WTC11 (cell line): ENCODE results near the gene SLC24A3. TPM values are rescaled to one million over a fixed set of nuclear protein-coding genes. Genes with fewer than 3 reads are reported as not detected.

Source experiments
- ATAC-seq: fragments of 200-7000 bp; cut with Tn5 transposase; 2 replicates; pipeline ENCODE4 v1.10.0; 2021; ENCODE audit warnings: mild to moderate bottlenecking, moderate library complexity
- CTCF ChIA-PET: fragments of 300-600 bp; sonication (Branson Sonifier 250); formaldehyde crosslinking; loops from one replicate; lab custom pipeline; 2021; ENCODE audit warnings: antibody characterized with exemption; lab: Charles Lee
- POLR2A ChIA-PET: fragments of 350-600 bp; sonication (Branson Sonifier 250); formaldehyde crosslinking; loops from one replicate; lab custom pipeline; 2021; ENCODE audit warnings: antibody characterized with exemption; lab: Charles Lee
- DNase-seq: peaks from one replicate; pipeline ENCODE4 v3.0.0; 2021; ENCODE audit warnings: low spot score
- H3K27ac Mint-ChIP-seq: 2 replicates; pipeline ENCODE4 v1.8.0; 2021; ENCODE audit warnings: mixed read lengths
- H3K27me3 Mint-ChIP-seq: 2 replicates; pipeline ENCODE4 v1.8.0; 2021; ENCODE audit warnings: low read depth, mild to moderate bottlenecking, moderate library complexity, mixed read lengths
- H3K36me3 Mint-ChIP-seq: 2 replicates; pipeline ENCODE4 v1.8.0; 2021; ENCODE audit warnings: mixed read lengths
- H3K4me1 Mint-ChIP-seq: 2 replicates; pipeline ENCODE4 v1.8.0; 2022; ENCODE audit warnings: mixed read lengths
- H3K4me3 Mint-ChIP-seq: 2 replicates; pipeline ENCODE4 v1.8.0; 2021; ENCODE audit warnings: mild to moderate bottlenecking, moderate library complexity, mixed read lengths
- H3K9me3 Mint-ChIP-seq: 2 replicates; pipeline ENCODE4 v1.8.0; 2021; ENCODE audit warnings: mixed read lengths
- ELF4 ChIP-seq: sonication (generic); formaldehyde crosslinking; IDR thresholded peaks from 2 replicates; pipeline ENCODE4 v1.8.1; 2022; ENCODE audit warnings: low read depth, mild to moderate bottlenecking, moderate library complexity, missing genetic modification reagents
- HMGA2 ChIP-seq: fragments of 250-450 bp; sonication (Bioruptor Pico); IDR thresholded peaks from 2 replicates; pipeline ENCODE4 v1.4.0; 2021; ENCODE audit warnings: mild to moderate bottlenecking, moderate library complexity
- JAZF1 ChIP-seq: fragments of 250-450 bp; sonication (Bioruptor Pico); IDR thresholded peaks from 2 replicates; pipeline ENCODE4 v1.9.0; 2021; ENCODE audit warnings: moderate library complexity, mild to moderate bottlenecking, inconsistent platforms
- MXD4 ChIP-seq: fragments of 250-450 bp; sonication (Bioruptor Pico); IDR thresholded peaks from 2 replicates; pipeline ENCODE4 v1.8.0; 2021; ENCODE audit warnings: mild to moderate bottlenecking, moderate library complexity, borderline replicate concordance
- NFE2L1 ChIP-seq: sonication (generic); formaldehyde crosslinking; IDR thresholded peaks from 2 replicates; pipeline ENCODE4 v1.8.1; 2023; ENCODE audit warnings: missing genetic modification reagents
- NR3C1 ChIP-seq: sonication (generic); formaldehyde crosslinking; conservative IDR thresholded peaks from 2 replicates; pipeline ENCODE4 v1.8.1; 2023; ENCODE audit warnings: low read depth, mild to moderate bottlenecking, missing genetic modification reagents
- RORB ChIP-seq: fragments of 250-450 bp; sonication (Bioruptor Pico); IDR thresholded peaks from 2 replicates; pipeline ENCODE4 v1.9.0; 2021; ENCODE audit warnings: mild to moderate bottlenecking
- SOX15 ChIP-seq: fragments of 250-450 bp; sonication (Bioruptor Pico); IDR thresholded peaks from 2 replicates; pipeline ENCODE4 v1.9.0; 2021; ENCODE audit warnings: mild to moderate bottlenecking
- TEAD4 ChIP-seq: sonication (generic); formaldehyde crosslinking; IDR thresholded peaks from 2 replicates; pipeline ENCODE4 v1.8.0; 2022; ENCODE audit warnings: mild to moderate bottlenecking, missing genetic modification reagents
- ZNF138 ChIP-seq: sonication (generic); formaldehyde crosslinking; conservative IDR thresholded peaks from 2 replicates; pipeline ENCODE4 v1.8.1; 2022; ENCODE audit warnings: mild to moderate bottlenecking, moderate library complexity, missing genetic modification reagents
- ZNF219 ChIP-seq: sonication (generic); formaldehyde crosslinking; IDR thresholded peaks from 2 replicates; pipeline ENCODE4 v1.8.0; 2023; ENCODE audit warnings: missing genetic modification reagents, mild to moderate bottlenecking, borderline replicate concordance
- ZNF232 ChIP-seq: sonication (generic); formaldehyde crosslinking; IDR thresholded peaks from 2 replicates; pipeline ENCODE4 v1.8.0; 2022; ENCODE audit warnings: mild to moderate bottlenecking, missing genetic modification reagents
- total RNA-seq: library from RNA; stranded (reverse); gene quantifications from 3 replicates; pipeline ENCODE4 v1.2.3, GENCODE V29; 2021
- TF ChIP-seq, protein P1 (sequence below): fragments of 250-450 bp; sonication (Bioruptor Pico); IDR thresholded peaks from 2 replicates; pipeline ENCODE4 v1.9.0; 2021; ENCODE audit warnings: mild to moderate bottlenecking
- TF ChIP-seq, protein P2 (sequence below): sonication (generic); formaldehyde crosslinking; IDR thresholded peaks from 2 replicates; pipeline ENCODE4 v1.8.1; 2023; ENCODE audit warnings: mild to moderate bottlenecking, moderate library complexity, missing genetic modification reagents
- TF ChIP-seq, protein P3 (sequence below): sonication (generic); formaldehyde crosslinking; conservative IDR thresholded peaks from 2 replicates; pipeline ENCODE4 v1.8.1; 2022; ENCODE audit warnings: mild to moderate bottlenecking, missing genetic modification reagents
- TF ChIP-seq, protein P4 (sequence below): fragments of 250-450 bp; sonication (Bioruptor Pico); IDR thresholded peaks from 2 replicates; pipeline ENCODE4 v1.9.0; 2021; ENCODE audit warnings: mild to moderate bottlenecking
- TF ChIP-seq, protein P5 (sequence below): sonication (generic); formaldehyde crosslinking; IDR thresholded peaks from 2 replicates; pipeline ENCODE4 v1.8.1; 2023; ENCODE audit warnings: mild to moderate bottlenecking, missing genetic modification reagents
- TF ChIP-seq, protein P6 (sequence below): fragments of 250-450 bp; sonication (Bioruptor Pico); conservative IDR thresholded peaks from 2 replicates; pipeline ENCODE4 v1.9.0; 2021; ENCODE audit warnings: mild to moderate bottlenecking
- TF ChIP-seq, protein P7 (sequence below): sonication (generic); formaldehyde crosslinking; IDR thresholded peaks from 2 replicates; pipeline ENCODE4 v1.8.1; 2022; ENCODE audit warnings: low read depth, missing genetic modification reagents, borderline replicate concordance
- TF ChIP-seq, protein P8 (sequence below): sonication (generic); formaldehyde crosslinking; IDR thresholded peaks from 2 replicates; pipeline ENCODE4 v1.8.1; 2023; ENCODE audit warnings: mild to moderate bottlenecking, missing genetic modification reagents, moderate library complexity
- TF ChIP-seq, protein P9 (sequence below): fragments of 250-450 bp; sonication (Bioruptor Pico); IDR thresholded peaks from 2 replicates; pipeline ENCODE4 v1.9.0; 2021; ENCODE audit warnings: moderate library complexity, mild to moderate bottlenecking, inconsistent platforms, borderline replicate concordance

Gene SLC24A3
- total RNA-seq, 1 experiment from 2014 or later: 5.7 TPM

DNA sequence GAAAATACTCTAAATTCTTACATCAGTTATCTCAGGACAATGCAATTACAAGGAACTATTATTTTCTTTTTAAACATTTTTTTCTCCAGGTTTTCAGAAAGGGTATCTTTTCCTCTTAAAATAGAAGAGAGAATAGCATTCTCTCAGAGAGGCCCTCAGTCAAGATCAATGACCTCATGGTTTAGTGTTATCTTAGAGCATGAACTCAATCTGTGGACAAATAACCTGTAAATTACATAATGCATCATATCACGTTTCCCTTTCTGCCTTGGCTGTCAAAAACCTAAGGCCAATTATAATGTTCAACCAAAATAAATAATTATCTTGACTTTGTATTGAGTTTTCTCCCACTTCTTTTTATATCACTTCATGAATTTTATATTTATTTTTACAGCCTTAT lies 202.2 kb downstream of the SLC24A3 start:
- no peak for ATAC-seq
- CTCF ChIA-PET: no interaction called here
- Mint-ChIP-seq H3K27ac (no peak overlapping the region), H3K4me1 (peaks cover 18% of the 10 kb centered on the region), H3K27me3 (no peaks in the 10 kb centered on the region), H3K4me3 (no peak overlapping the region), H3K9me3 (peaks cover 20% of the 10 kb centered on the region), H3K36me3 (no peaks in the 10 kb centered on the region; the same call in 1 of the 2 replicates)
- POLR2A ChIA-PET: no interaction called here
- TF ChIP-seq RORB (CRISPR knock-in tag) (no peak), NR3C1 (CRISPR knock-in tag) (no peak), MXD4 (CRISPR knock-in tag) (no peak), NFE2L1 (no peak), JAZF1 (CRISPR knock-in tag) (no peak), HMGA2 (no peak), ELF4 (CRISPR knock-in tag) (no peak), ZNF219 (CRISPR knock-in tag) (no peak), ZNF232 (CRISPR knock-in tag) (no peak)
- TF ChIP-seq, protein P1, sequence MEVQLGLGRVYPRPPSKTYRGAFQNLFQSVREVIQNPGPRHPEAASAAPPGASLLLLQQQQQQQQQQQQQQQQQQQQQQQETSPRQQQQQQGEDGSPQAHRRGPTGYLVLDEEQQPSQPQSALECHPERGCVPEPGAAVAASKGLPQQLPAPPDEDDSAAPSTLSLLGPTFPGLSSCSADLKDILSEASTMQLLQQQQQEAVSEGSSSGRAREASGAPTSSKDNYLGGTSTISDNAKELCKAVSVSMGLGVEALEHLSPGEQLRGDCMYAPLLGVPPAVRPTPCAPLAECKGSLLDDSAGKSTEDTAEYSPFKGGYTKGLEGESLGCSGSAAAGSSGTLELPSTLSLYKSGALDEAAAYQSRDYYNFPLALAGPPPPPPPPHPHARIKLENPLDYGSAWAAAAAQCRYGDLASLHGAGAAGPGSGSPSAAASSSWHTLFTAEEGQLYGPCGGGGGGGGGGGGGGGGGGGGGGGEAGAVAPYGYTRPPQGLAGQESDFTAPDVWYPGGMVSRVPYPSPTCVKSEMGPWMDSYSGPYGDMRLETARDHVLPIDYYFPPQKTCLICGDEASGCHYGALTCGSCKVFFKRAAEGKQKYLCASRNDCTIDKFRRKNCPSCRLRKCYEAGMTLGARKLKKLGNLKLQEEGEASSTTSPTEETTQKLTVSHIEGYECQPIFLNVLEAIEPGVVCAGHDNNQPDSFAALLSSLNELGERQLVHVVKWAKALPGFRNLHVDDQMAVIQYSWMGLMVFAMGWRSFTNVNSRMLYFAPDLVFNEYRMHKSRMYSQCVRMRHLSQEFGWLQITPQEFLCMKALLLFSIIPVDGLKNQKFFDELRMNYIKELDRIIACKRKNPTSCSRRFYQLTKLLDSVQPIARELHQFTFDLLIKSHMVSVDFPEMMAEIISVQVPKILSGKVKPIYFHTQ (CRISPR knock-in tag): no peak
- TF ChIP-seq, protein P2, sequence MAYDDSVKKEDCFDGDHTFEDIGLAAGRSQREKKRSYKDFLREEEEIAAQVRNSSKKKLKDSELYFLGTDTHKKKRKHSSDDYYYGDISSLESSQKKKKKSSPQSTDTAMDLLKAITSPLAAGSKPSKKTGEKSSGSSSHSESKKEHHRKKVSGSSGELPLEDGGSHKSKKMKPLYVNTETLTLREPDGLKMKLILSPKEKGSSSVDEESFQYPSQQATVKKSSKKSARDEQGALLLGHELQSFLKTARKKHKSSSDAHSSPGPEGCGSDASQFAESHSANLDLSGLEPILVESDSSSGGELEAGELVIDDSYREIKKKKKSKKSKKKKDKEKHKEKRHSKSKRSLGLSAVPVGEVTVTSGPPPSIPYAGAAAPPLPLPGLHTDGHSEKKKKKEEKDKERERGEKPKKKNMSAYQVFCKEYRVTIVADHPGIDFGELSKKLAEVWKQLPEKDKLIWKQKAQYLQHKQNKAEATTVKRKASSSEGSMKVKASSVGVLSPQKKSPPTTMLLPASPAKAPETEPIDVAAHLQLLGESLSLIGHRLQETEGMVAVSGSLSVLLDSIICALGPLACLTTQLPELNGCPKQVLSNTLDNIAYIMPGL (CRISPR knock-in tag): no peak
- TF ChIP-seq, protein P3, sequence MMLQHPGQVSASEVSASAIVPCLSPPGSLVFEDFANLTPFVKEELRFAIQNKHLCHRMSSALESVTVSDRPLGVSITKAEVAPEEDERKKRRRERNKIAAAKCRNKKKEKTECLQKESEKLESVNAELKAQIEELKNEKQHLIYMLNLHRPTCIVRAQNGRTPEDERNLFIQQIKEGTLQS (CRISPR knock-in tag): no peak
- TF ChIP-seq, protein P4, sequence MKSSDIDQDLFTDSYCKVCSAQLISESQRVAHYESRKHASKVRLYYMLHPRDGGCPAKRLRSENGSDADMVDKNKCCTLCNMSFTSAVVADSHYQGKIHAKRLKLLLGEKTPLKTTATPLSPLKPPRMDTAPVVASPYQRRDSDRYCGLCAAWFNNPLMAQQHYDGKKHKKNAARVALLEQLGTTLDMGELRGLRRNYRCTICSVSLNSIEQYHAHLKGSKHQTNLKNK (CRISPR knock-in tag): no peak
- TF ChIP-seq, protein P5, sequence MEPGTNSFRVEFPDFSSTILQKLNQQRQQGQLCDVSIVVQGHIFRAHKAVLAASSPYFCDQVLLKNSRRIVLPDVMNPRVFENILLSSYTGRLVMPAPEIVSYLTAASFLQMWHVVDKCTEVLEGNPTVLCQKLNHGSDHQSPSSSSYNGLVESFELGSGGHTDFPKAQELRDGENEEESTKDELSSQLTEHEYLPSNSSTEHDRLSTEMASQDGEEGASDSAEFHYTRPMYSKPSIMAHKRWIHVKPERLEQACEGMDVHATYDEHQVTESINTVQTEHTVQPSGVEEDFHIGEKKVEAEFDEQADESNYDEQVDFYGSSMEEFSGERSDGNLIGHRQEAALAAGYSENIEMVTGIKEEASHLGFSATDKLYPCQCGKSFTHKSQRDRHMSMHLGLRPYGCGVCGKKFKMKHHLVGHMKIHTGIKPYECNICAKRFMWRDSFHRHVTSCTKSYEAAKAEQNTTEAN: no peak
- TF ChIP-seq, protein P6, sequence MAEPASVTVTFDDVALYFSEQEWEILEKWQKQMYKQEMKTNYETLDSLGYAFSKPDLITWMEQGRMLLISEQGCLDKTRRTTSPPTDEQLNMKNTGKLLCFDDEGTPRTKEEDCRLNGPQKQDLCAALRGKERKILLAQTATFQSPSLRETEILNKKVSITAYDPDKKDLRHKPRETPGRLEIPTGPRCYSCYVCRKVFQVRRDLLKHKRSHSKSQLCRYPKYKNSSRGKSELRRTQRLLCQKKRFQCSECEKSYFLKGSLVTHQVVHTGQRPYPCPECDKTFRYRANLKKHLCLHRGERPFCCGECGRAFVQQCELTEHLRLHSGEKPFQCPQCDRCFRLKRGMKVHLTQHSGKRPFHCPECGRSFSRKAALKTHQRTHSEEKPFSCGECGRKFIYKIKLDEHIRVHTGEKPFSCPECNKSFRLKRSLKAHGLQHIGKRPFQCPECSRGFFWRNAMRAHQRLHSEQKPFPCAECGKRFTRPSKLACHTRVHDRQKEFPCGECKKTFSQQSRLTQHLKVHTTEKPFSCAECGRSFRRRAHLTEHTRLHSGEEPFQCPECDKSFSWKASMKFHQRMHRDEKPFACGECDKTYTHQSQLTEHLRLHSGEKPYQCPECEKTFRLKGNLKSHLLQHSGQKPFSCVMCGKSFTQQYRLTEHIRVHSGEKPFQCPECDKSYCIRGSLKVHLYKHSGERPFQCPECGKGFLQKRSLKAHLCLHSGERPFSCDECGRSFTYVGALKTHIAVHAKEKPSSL: no peak
- DNase-seq: no peak

DNA sequence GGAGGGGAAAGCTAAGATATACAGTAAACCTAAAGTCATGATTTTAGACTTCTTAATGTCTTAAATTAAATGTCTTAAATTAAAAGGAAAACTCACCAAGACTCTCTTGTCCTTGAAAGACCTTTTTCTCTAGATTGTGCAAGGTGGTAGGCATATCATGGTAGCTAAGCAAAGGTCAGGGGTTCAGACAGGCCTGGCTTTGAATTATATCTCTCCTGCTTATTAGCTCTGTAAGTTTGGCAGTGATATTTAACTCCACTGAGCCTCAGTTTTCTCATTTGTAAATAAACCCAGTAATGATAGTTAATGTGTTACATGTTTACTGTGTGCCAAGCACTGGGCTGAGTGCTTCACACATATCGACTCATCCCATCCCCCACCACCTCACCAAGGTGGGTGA lies 203.3 kb downstream of the SLC24A3 start:
- CTCF ChIA-PET: no interaction called here
- Mint-ChIP-seq H3K4me1 (peaks cover 12% of the 10 kb centered on the region), H3K27ac (no peak overlapping the region), H3K9me3 (peaks cover 12% of the 10 kb centered on the region), H3K36me3 (no peaks in the 10 kb centered on the region; the same call in 1 of the 2 replicates), H3K27me3 (no peaks in the 10 kb centered on the region), H3K4me3 (no peak overlapping the region)
- POLR2A ChIA-PET: no interaction called here
- no peak for DNase-seq
- ATAC-seq: no peak
- TF ChIP-seq, protein P7, sequence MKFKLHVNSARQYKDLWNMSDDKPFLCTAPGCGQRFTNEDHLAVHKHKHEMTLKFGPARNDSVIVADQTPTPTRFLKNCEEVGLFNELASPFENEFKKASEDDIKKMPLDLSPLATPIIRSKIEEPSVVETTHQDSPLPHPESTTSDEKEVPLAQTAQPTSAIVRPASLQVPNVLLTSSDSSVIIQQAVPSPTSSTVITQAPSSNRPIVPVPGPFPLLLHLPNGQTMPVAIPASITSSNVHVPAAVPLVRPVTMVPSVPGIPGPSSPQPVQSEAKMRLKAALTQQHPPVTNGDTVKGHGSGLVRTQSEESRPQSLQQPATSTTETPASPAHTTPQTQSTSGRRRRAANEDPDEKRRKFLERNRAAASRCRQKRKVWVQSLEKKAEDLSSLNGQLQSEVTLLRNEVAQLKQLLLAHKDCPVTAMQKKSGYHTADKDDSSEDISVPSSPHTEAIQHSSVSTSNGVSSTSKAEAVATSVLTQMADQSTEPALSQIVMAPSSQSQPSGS (CRISPR knock-in tag): no peak
- TF ChIP-seq ZNF138 (CRISPR knock-in tag) (no peak), TEAD4 (CRISPR knock-in tag) (no peak), SOX15 (no peak)
- TF ChIP-seq, protein P8, sequence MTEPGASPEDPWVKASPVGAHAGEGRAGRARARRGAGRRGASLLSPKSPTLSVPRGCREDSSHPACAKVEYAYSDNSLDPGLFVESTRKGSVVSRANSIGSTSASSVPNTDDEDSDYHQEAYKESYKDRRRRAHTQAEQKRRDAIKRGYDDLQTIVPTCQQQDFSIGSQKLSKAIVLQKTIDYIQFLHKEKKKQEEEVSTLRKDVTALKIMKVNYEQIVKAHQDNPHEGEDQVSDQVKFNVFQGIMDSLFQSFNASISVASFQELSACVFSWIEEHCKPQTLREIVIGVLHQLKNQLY (CRISPR knock-in tag): no peak
- TF ChIP-seq, protein P9, sequence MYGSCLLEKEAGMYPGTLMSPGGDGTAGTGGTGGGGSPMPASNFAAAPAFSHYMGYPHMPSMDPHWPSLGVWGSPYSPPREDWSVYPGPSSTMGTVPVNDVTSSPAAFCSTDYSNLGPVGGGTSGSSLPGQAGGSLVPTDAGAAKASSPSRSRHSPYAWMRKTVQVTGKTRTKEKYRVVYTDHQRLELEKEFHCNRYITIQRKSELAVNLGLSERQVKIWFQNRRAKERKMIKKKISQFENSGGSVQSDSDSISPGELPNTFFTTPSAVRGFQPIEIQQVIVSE: no peak
